ENCODE data around the gene GFOD2. TPM values are rescaled to one million over a fixed set of nuclear protein-coding genes. Genes with fewer than 3 reads are reported as not detected.

The GFOD2 gene
- total RNA-seq, 2 experiments from 2014 or later, result 16.2 to 18.0 TPM

DNA sequence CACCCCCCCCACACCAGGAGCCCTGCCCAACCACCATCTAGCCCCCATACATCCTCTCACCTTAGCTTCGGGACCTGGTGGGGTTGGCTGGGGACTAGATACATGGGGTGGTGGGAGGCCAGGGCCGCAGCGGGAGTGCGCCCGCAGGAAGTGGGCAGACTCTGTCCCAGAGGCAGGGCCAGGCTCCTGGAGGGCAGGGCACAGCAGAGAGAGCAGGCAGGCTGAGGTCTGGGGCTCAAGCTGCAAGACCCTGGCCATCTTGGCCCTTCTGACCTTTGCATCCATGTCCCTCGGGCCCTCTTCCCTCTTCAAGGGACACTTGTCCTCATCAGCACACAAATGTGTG, 55.3 kb downstream of the GFOD2 start:
- H3K4me2 ChIP-seq (ENCODE audit: low read length), result no peak overlapping the region
- H3K36me3 ChIP-seq (ENCODE audit: insufficient read depth, low read length), result peaks cover 10% of the 10 kb centered on the region; the same call in 1 of the 2 replicates
- peaks cover 9% of the 10 kb centered on the region; the same call in 1 of the 2 replicates for H3K79me2 ChIP-seq (ENCODE audit: insufficient read depth, low read depth, low read length)
- H3K9me3 ChIP-seq (ENCODE audit: low read length), result no peaks in the 10 kb centered on the region
- peaks cover 41% of the 10 kb centered on the region for H3K4me1 ChIP-seq (ENCODE audit: insufficient read depth, low read length, poor library complexity, severe bottlenecking)
- POLR2A ChIA-PET, result interaction anchor here (0.6 to 1.2 kb wide), 2 partner anchors 19 to 147 kb away, joined by 3 to 5 read pairs; partner anchors contain the start of gene CARMIL2
- no TSS peak for BruUV-seq (replicated peaks)
- intact Hi-C loops (cut with micrococcal nuclease; ENCODE audit: unreplicated experiment), result no loop called here
- H3K4me3 ChIP-seq (ENCODE audit: low read depth, low read length, poor library complexity, severe bottlenecking), result no peak overlapping the region
- no peak overlapping the region for H2AFZ ChIP-seq (ENCODE audit: low read length)
- H4K20me1 ChIP-seq (ENCODE audit: insufficient read depth, low read length), result 0 out of 2 replicates have a peak, but pooled peaks cover 6% of the 10 kb centered on the region
- DNase-seq (ENCODE audit: low spot score), result no peak
- CTCF ChIA-PET (ENCODE audit: unreplicated experiment), result no interaction called here
- TF ChIP-seq EZH2phosphoT487 (IDR thresholded peaks at IDR 0.05; ENCODE audit: borderline replicate concordance, low read depth, low read length), result no peak
- TF ChIP-seq, protein P1, sequence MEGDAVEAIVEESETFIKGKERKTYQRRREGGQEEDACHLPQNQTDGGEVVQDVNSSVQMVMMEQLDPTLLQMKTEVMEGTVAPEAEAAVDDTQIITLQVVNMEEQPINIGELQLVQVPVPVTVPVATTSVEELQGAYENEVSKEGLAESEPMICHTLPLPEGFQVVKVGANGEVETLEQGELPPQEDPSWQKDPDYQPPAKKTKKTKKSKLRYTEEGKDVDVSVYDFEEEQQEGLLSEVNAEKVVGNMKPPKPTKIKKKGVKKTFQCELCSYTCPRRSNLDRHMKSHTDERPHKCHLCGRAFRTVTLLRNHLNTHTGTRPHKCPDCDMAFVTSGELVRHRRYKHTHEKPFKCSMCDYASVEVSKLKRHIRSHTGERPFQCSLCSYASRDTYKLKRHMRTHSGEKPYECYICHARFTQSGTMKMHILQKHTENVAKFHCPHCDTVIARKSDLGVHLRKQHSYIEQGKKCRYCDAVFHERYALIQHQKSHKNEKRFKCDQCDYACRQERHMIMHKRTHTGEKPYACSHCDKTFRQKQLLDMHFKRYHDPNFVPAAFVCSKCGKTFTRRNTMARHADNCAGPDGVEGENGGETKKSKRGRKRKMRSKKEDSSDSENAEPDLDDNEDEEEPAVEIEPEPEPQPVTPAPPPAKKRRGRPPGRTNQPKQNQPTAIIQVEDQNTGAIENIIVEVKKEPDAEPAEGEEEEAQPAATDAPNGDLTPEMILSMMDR (conservative IDR thresholded peaks at IDR 0.05; ENCODE audit: low read length), result no peak
- no peak overlapping the region for H3K27ac ChIP-seq (ENCODE audit: low read depth, low read length, poor library complexity, severe bottlenecking)
- no peaks in the 10 kb centered on the region for H3K9me2 ChIP-seq (ENCODE audit: insufficient read depth, low read length)

DNA sequence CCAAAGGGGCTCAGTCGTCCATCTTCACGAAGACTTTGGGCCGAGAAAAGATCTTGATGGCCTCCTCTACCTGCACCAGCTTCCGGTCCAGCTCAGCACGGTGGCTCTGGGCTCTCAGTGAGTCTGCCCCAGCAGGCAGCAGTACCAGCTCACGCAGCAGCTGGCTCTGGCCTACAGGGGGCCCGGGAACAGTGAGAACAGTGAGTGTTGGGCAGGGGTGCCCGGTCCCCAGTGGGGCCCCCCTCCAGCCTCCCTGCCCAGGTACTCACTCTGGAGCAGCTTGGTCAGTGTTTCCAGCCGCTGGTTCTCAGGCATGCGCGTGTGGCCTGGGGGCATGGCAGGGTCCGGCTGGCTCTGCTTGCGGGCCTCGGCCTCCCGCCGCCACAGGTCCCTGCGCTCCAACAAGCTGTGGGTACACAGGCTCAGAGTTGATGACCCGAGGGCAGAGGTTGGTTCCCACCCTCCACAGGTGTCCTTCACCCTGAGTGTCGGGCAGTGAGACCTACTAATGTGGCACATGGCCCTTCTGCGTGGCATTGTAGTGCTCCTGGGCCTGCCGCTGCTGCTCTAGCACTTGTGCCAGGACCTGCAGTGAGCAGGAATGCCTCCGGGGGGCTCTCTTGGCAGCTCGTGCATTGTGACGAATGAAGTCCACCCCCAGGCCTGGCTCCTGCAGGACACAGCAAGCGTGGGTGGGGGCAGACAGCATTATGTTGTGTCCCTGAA, 55.8 kb downstream of the GFOD2 start:
- Histone ChIP-seq H3K4me1 (ENCODE audit: insufficient read depth, low read length, poor library complexity, severe bottlenecking) (peaks cover 40% of the 10 kb centered on the region), H3K4me3 (ENCODE audit: low read depth, low read length, poor library complexity, severe bottlenecking) (no peak overlapping the region), H3K9me2 (ENCODE audit: insufficient read depth, low read length) (no peaks in the 10 kb centered on the region), H2AFZ (ENCODE audit: low read length) (no peak overlapping the region), H3K27ac (ENCODE audit: low read depth, low read length, poor library complexity, severe bottlenecking) (no peak overlapping the region), H3K79me2 (ENCODE audit: insufficient read depth, low read depth, low read length) (peaks cover 13% of the 10 kb centered on the region; the same call in 1 of the 2 replicates), H3K4me2 (ENCODE audit: low read length) (no peak overlapping the region), H3K9me3 (ENCODE audit: low read length) (no peaks in the 10 kb centered on the region), H4K20me1 (ENCODE audit: insufficient read depth, low read length) (0 out of 2 replicates have a peak, but pooled peaks cover 7% of the 10 kb centered on the region), H3K36me3 (ENCODE audit: insufficient read depth, low read length) (peaks cover 15% of the 10 kb centered on the region)
- TF ChIP-seq, protein P1 (conservative IDR thresholded peaks at IDR 0.05; ENCODE audit: low read length), result peak; percentile 64
- TF ChIP-seq EZH2phosphoT487 (IDR thresholded peaks at IDR 0.05; ENCODE audit: borderline replicate concordance, low read depth, low read length), result no peak
- intact Hi-C loops (cut with micrococcal nuclease; ENCODE audit: unreplicated experiment), result no loop called here
- peak; percentile 35 for DNase-seq (ENCODE audit: low spot score)
- POLR2A ChIA-PET, result interaction anchor here (0.6 to 1.2 kb wide), 2 partner anchors 19 to 148 kb away, joined by 3 to 5 read pairs; partner anchors contain the start of gene CARMIL2
- no TSS peak for BruUV-seq (replicated peaks)
- CTCF ChIA-PET (ENCODE audit: unreplicated experiment), result interaction anchor here (0.6 kb wide), 1 partner anchor 715 kb away, joined by 3 read pairs; no protein-coding TSS in a partner anchor

DNA sequence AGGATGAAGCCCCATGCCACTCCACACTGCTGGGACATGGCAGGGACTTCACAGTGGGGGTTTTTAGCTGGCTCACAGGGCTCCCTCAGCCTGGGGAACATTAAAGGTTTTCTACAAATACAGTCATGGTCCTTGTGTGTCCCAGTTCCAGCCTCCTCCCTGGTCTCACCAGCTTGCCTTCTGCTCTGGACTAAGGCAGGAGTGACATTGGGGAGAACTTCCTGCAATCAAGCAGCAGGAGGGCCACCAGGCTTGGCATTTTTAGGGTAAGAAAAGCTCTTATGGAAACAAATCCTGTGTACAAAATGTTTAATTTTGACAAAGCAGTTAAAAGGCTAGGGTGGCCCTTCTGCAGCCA, 56.5 kb downstream of the GFOD2 start:
- no peaks in the 10 kb centered on the region for H3K9me3 ChIP-seq (ENCODE audit: low read length)
- BruUV-seq (replicated peaks), result no TSS peak
- DNase-seq (ENCODE audit: low spot score), result no peak
- H3K4me2 ChIP-seq (ENCODE audit: low read length), result no peak overlapping the region
- peaks cover 13% of the 10 kb centered on the region; the same call in 1 of the 2 replicates for H3K79me2 ChIP-seq (ENCODE audit: insufficient read depth, low read depth, low read length)
- CTCF ChIA-PET (ENCODE audit: unreplicated experiment), result interaction anchor here (0.6 kb wide), 2 partner anchors 593 to 716 kb away, joined by 3 read pairs; no protein-coding TSS in a partner anchor
- intact Hi-C loops (cut with micrococcal nuclease; ENCODE audit: unreplicated experiment), result no loop called here
- H2AFZ ChIP-seq (ENCODE audit: low read length), result no peak overlapping the region
- POLR2A ChIA-PET, result interaction anchor here (1.2 kb wide), 1 partner anchor 18 kb away, joined by 3 read pairs; the partner anchor contains the start of gene CARMIL2
- TF ChIP-seq, protein P1 (conservative IDR thresholded peaks at IDR 0.05; ENCODE audit: low read length), result no peak
- no peak for TF ChIP-seq EZH2phosphoT487 (IDR thresholded peaks at IDR 0.05; ENCODE audit: borderline replicate concordance, low read depth, low read length)
- H3K4me1 ChIP-seq (ENCODE audit: insufficient read depth, low read length, poor library complexity, severe bottlenecking), result peaks cover 33% of the 10 kb centered on the region
- H3K4me3 ChIP-seq (ENCODE audit: low read depth, low read length, poor library complexity, severe bottlenecking), result no peak overlapping the region
- peaks cover 22% of the 10 kb centered on the region for H3K36me3 ChIP-seq (ENCODE audit: insufficient read depth, low read length)
- 0 out of 2 replicates have a peak, but pooled peaks cover 7% of the 10 kb centered on the region for H4K20me1 ChIP-seq (ENCODE audit: insufficient read depth, low read length)
- no peak overlapping the region for H3K27ac ChIP-seq (ENCODE audit: low read depth, low read length, poor library complexity, severe bottlenecking)
- no peaks in the 10 kb centered on the region for H3K9me2 ChIP-seq (ENCODE audit: insufficient read depth, low read length)

All from OCI-LY7 (cell line).